Mammary epithelial cell (primary cell): ENCODE results near the gene CTXND2.

Experiments used
- EZH2 ChIP-seq: IDR thresholded peaks from 2 replicates; pipeline ENCODE4 v1.6.1; 2012; ENCODE audit warnings: low read length, inconsistent platforms, borderline replicate concordance
- TF ChIP-seq, protein P1 (sequence below), 2 donors: IDR thresholded peaks in 1 of 2; conservative IDR thresholded peaks in 1 of 2; 2 replicates each; pipeline ENCODE4 v1.5.1; 2011 to 2012; ENCODE audit warnings: inconsistent platforms in 2 of 2, low read length in 2 of 2, mild to moderate bottlenecking in 2 of 2, control low read depth in 1 of 2, low read depth in 1 of 2; ENCODE audit not compliant: insufficient read depth in 1 of 2; ENCODE audit errors: extremely low read depth in 1 of 2

DNA sequence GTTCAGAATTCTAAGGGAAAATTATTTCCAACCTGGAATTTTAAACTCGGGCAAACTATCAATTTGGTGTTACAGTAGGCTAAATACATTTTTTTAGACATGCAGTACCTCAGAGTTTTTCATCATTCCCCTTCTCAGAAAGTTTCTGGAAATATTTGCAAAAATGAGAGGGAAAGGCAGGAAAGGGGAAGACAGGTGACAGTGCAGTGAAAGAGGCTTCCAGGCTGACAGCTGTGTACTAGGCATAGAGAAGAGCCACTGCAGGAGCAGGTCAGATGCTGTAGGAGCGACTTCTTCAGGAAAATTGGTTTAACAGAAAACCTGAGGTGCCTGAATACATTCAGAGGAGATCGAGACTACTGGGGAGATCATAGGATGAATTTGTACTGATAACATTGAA, 67.8 kb downstream of the CTXND2 start:
- TF ChIP-seq, protein P1, sequence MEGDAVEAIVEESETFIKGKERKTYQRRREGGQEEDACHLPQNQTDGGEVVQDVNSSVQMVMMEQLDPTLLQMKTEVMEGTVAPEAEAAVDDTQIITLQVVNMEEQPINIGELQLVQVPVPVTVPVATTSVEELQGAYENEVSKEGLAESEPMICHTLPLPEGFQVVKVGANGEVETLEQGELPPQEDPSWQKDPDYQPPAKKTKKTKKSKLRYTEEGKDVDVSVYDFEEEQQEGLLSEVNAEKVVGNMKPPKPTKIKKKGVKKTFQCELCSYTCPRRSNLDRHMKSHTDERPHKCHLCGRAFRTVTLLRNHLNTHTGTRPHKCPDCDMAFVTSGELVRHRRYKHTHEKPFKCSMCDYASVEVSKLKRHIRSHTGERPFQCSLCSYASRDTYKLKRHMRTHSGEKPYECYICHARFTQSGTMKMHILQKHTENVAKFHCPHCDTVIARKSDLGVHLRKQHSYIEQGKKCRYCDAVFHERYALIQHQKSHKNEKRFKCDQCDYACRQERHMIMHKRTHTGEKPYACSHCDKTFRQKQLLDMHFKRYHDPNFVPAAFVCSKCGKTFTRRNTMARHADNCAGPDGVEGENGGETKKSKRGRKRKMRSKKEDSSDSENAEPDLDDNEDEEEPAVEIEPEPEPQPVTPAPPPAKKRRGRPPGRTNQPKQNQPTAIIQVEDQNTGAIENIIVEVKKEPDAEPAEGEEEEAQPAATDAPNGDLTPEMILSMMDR (conservative IDR thresholded peaks at IDR 0.05 in 1 of 2, IDR thresholded peaks at IDR 0.05 in 1 of 2; ENCODE audit: extremely low read depth in 1 of 2, insufficient read depth in 1 of 2, low read depth in 1 of 2, low read length in 2 of 2): no peak
- TF ChIP-seq EZH2: no peak
